22Rv1 (cell line): Measurements from ENCODE around the gene NEDD4.

ENCODE experiments used
- ZFX ChIP-seq: fragments of 450-650 bp; IDR thresholded peaks from 2 replicates; pipeline ENCODE4 v1.6.1; 2017; ENCODE audit warnings: antibody characterized with exemption, borderline replicate concordance
- TF ChIP-seq, protein P1 (sequence below): fragments of 450-650 bp; IDR thresholded peaks from 2 replicates; pipeline ENCODE4 v1.5.1; 2017; ENCODE audit warnings: mild to moderate bottlenecking

DNA sequence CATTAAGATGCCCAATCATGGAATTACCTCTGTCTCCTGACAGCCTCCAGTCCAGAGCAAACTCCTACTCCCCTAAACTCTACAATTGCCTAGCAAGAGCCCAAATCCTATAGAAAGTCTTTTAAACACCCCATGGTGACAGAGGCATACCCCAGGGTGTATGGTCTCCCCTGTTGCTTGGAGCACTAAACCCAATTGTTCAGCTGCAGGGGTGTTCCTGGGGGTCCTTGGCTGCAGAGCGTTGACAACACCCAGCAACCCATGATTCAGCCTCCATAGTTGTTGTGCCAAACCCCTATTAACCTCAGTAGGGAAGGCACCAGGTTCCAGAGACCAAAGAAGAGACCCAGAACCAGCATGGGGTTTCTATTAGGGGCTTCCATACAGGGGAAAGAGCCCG lies 41.8 kb upstream of the NEDD4 start:
- TF ChIP-seq ZFX = no peak
- TF ChIP-seq, protein P1, sequence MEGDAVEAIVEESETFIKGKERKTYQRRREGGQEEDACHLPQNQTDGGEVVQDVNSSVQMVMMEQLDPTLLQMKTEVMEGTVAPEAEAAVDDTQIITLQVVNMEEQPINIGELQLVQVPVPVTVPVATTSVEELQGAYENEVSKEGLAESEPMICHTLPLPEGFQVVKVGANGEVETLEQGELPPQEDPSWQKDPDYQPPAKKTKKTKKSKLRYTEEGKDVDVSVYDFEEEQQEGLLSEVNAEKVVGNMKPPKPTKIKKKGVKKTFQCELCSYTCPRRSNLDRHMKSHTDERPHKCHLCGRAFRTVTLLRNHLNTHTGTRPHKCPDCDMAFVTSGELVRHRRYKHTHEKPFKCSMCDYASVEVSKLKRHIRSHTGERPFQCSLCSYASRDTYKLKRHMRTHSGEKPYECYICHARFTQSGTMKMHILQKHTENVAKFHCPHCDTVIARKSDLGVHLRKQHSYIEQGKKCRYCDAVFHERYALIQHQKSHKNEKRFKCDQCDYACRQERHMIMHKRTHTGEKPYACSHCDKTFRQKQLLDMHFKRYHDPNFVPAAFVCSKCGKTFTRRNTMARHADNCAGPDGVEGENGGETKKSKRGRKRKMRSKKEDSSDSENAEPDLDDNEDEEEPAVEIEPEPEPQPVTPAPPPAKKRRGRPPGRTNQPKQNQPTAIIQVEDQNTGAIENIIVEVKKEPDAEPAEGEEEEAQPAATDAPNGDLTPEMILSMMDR = no peak
